Measurements from ENCODE around the gene FNDC8. TPM values are rescaled to one million over a fixed set of nuclear protein-coding genes. Genes with fewer than 3 reads are reported as not detected.
"Not testable (repeated sequence)": the region's sequence is repeated elsewhere in the genome, so short reads cannot be mapped to it uniquely, and the experiment has no call there.

Gene FNDC8
- total RNA-seq, 2 donors from 2014 or later = not detected

DNA sequence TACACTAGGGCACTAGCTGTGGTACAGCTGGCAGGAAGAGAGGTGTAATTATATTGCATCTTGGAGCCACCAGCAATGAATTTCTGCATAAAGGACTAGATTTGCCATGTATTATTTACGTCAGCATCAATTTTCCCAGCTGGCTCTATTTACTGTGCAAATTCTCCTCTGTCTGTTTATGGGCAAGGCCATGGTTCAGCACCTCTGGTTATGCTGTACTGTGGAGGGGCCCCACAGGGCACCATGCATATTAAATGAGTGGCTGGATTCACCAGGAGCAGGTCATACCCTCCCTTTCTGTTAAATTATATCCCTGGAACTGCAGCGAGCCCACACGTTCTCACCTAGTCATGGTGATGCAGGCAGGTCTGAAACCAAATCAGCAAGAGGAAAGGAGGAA is 21.5 kb upstream of the FNDC8 start:
- TF ChIP-seq, protein P1, sequence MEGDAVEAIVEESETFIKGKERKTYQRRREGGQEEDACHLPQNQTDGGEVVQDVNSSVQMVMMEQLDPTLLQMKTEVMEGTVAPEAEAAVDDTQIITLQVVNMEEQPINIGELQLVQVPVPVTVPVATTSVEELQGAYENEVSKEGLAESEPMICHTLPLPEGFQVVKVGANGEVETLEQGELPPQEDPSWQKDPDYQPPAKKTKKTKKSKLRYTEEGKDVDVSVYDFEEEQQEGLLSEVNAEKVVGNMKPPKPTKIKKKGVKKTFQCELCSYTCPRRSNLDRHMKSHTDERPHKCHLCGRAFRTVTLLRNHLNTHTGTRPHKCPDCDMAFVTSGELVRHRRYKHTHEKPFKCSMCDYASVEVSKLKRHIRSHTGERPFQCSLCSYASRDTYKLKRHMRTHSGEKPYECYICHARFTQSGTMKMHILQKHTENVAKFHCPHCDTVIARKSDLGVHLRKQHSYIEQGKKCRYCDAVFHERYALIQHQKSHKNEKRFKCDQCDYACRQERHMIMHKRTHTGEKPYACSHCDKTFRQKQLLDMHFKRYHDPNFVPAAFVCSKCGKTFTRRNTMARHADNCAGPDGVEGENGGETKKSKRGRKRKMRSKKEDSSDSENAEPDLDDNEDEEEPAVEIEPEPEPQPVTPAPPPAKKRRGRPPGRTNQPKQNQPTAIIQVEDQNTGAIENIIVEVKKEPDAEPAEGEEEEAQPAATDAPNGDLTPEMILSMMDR (IDR thresholded peaks at IDR 0.05) = no peak
- TF ChIP-seq POLR2A (IDR thresholded peaks at IDR 0.05) = no peak
- DNase-seq = no peak

DNA sequence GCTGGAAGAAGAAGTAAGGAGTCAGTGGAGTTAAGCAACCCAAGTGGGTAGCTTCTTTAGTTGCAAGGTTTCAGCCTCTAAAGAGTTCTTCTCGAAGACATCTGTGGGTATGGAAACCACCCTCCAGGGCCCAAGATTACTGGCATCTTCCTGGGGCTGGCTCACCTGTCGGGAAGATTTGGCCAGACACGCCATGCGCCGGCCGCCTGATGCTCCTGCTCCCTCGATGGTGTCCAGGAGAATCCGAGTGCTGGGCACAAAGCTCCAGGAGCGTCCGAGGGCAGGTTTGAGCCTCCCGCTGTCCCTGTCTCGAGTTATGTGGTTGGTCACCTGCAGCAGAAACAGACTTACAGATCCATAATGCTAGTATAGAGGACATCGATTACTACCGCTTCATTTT is 20.4 kb upstream of the FNDC8 start:
- WGBS, 2 donors = 92 to 93% methylated on average over 11 to 14 of the region's 14 CpGs
- intact Hi-C loops (cut with DNase I) = no loop called here
- Histone ChIP-seq H3K36me3 (replicated peaks in 1 of 2; ENCODE audit: insufficient read depth in 1 of 2, low read depth in 2 of 2) (peaks cover 0 to 7% of the 10 kb centered on the region in 2 donors), H3K27ac (no peak overlapping the region), H3K27me3 (no peaks in the 10 kb centered on the region), H3K4me1 (no peaks in the 10 kb centered on the region), H3K4me3 (no peak overlapping the region), H3K9me3 (no peaks in the 10 kb centered on the region)
- ATAC-seq = no peak
- DNase-seq = no peak
- TF ChIP-seq, protein P1 (IDR thresholded peaks at IDR 0.05) = no peak
- no peak for TF ChIP-seq POLR2A (IDR thresholded peaks at IDR 0.05)

More for the DNA sequence above, 21.5 kb upstream of the FNDC8 start:
- intact Hi-C loops (cut with DNase I) = no loop called here
- H3K9me3 ChIP-seq = no peaks in the 10 kb centered on the region
- 81 to 92% methylated on average over 3 of the region's 3 CpGs for WGBS, 2 donors
- no peak overlapping the region for H3K27ac ChIP-seq
- no peak overlapping the region for H3K4me3 ChIP-seq
- H3K27me3 ChIP-seq = no peaks in the 10 kb centered on the region
- H3K36me3 ChIP-seq (replicated peaks in 1 of 2; ENCODE audit: insufficient read depth in 1 of 2, low read depth in 2 of 2) = peaks cover 0 to 5% of the 10 kb centered on the region in 2 donors
- no peaks in the 10 kb centered on the region for H3K4me1 ChIP-seq
- no peak for ATAC-seq

DNA sequence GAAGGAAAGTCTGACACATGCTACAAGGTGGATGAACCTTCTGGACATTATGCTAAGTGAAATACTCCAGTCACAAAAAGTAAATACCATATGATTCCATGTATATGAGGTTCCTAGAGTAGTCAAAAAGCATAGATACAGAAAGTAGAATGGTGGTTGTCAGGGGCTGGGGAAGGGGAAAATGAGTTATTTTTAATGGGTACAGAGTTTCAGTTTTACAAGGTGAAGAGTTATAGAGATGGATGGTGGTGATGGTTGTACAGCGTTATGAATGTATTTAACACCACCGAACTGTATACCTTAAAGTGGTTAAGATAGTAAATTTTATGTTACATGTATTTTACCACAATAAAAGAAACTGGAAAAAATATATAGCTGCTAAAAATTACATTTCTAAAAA is 19.7 kb upstream of the FNDC8 start:
- TF ChIP-seq, protein P1 (IDR thresholded peaks at IDR 0.05) = no peak
- TF ChIP-seq POLR2A (IDR thresholded peaks at IDR 0.05) = no peak
- intact Hi-C loops (cut with DNase I) = no loop called here
- Histone ChIP-seq H3K4me3 (no peak overlapping the region), H3K36me3 (replicated peaks in 1 of 2; ENCODE audit: insufficient read depth in 1 of 2, low read depth in 2 of 2) (peaks cover 0 to 7% of the 10 kb centered on the region in 2 donors), H3K4me1 (no peaks in the 10 kb centered on the region), H3K27ac (no peak overlapping the region), H3K9me3 (no peaks in the 10 kb centered on the region), H3K27me3 (no peaks in the 10 kb centered on the region)
- ATAC-seq = no peak
- 77 to 93% methylated on average over 2 of the region's 2 CpGs for WGBS, 2 donors
- no peak for DNase-seq

DNA sequence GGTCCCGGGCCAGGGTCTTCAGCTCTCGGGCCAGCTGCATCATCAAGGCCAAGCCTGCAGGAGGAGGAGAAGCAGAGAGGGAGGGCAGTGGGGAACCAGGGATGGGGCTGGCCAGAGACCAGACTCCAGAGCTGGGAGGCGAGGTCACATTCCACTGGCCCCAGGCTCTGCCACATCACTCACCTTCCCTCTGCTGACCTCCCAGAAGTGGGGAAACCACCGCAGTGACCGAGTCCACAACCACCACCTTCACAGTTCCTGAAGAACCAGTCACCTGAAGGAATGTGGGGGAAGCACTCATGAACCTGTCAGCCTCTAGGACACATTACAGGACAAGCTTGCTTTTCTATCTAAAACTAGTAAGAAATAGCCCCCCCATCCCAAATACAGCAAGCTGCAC is 18.1 kb upstream of the FNDC8 start:
- Histone ChIP-seq H3K27ac (no peak overlapping the region), H3K4me1 (no peaks in the 10 kb centered on the region), H3K4me3 (no peak overlapping the region), H3K9me3 (no peaks in the 10 kb centered on the region), H3K27me3 (no peaks in the 10 kb centered on the region), H3K36me3 (replicated peaks in 1 of 2; ENCODE audit: insufficient read depth in 1 of 2, low read depth in 2 of 2) (peaks cover 0 to 7% of the 10 kb centered on the region in 2 donors)
- ATAC-seq (no peak), DNase-seq (no peak)
- no peak for TF ChIP-seq POLR2A (IDR thresholded peaks at IDR 0.05)
- TF ChIP-seq, protein P1 (IDR thresholded peaks at IDR 0.05) = no peak
- intact Hi-C loops (cut with DNase I) = no loop called here
- 88 to 89% methylated on average over 4 to 5 of the region's 5 CpGs for WGBS, 2 donors

DNA sequence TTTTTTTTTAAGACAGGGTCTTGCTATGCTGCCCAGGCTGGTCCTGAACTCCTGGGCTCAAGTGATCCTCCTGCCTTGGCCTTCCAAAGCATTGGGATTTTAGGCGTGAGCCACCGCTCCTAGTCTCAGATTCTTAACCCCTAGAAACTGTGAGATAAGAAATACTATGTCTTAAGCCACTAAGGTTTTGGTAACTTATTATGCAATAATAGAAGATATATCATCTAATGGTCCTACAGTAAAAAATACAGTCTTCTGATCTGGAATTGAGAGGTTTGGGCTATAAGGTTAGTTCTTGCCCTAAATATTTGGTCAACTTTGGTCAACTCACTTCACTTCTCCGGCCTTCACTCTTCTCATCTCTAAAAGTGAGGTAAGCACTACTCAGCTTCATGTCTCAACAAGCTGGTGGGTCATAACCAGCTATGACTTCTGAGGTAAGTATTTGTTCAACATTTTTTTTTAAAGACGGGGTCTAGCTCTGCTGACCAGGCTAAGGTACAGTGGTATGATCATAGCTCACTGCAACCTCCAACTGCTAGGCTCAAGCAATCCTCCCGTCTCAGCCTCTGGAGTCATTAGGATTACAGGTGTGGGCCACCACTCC is 16.5 kb upstream of the FNDC8 start:
- intact Hi-C loops (cut with DNase I) = no loop called here
- H3K4me1 ChIP-seq = no peaks in the 10 kb centered on the region
- H3K27me3 ChIP-seq = no peaks in the 10 kb centered on the region
- no peak overlapping the region for H3K4me3 ChIP-seq
- no peak overlapping the region for H3K27ac ChIP-seq
- H3K9me3 ChIP-seq = no peaks in the 10 kb centered on the region
- WGBS, 2 donors = 95 to 96% methylated on average over 5 of the region's 5 CpGs
- DNase-seq = no peak
- TF ChIP-seq, protein P1 (IDR thresholded peaks at IDR 0.05) = no peak
- TF ChIP-seq POLR2A (IDR thresholded peaks at IDR 0.05) = no peak
- ATAC-seq = no peak
- peaks cover 0 to 4% of the 10 kb centered on the region in 2 donors for H3K36me3 ChIP-seq (replicated peaks in 1 of 2; ENCODE audit: insufficient read depth in 1 of 2, low read depth in 2 of 2)

DNA sequence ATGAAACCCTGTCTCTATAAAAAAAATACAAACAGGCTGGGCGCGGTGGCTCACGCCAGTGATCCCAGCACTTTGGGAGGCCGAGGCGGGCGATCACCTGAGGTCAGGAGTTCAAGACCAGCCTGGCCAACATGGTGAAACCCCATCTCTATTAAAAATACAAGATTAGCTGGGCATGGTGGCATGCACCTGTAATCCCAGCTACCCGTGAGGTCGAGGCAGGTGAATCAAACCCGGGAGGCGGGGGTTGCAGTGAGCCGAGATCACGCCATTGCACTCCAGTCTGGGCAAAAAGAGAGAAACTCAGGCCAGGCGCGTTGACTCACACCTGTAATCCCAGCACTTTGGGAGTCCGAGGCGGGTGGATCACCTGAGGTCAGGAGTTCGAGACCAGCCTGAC is 10.6 kb upstream of the FNDC8 start:
- intact Hi-C loops (cut with DNase I) = loop anchor here (10.0 kb wide), 1 partner anchor 566 kb away; no protein-coding TSS in a partner anchor
- not testable (repeated sequence) for H3K4me3 ChIP-seq; H3K9me3 ChIP-seq; ATAC-seq; H3K27me3 ChIP-seq; H3K4me1 ChIP-seq; H3K27ac ChIP-seq; H3K36me3 ChIP-seq (replicated peaks in 1 of 2; ENCODE audit: insufficient read depth in 1 of 2, low read depth in 2 of 2); DNase-seq
- WGBS, 2 donors = 93 to 98% methylated on average over 13 to 17 of the region's 17 CpGs
